GM23248 (cell line): ENCODE results near the gene TBXAS1. TPM values are rescaled to one million over a fixed set of nuclear protein-coding genes. Genes with fewer than 3 reads are reported as not detected.

Experiments used
- DNase-seq: peaks from one replicate; pipeline ENCODE4 v3.0.0-alpha.2; 2015
- H2AFZ ChIP-seq: fragments of 200-600 bp; sonication (generic); 2 replicates; pipeline ENCODE4 v1.6.1; 2016; ENCODE audit warnings: antibody characterized with exemption
- H3F3A ChIP-seq: fragments of 200-600 bp; sonication (generic); 2 replicates; pipeline ENCODE4 v1.6.1; 2016; ENCODE audit warnings: mild to moderate bottlenecking, antibody characterized with exemption, mixed run types; ENCODE audit not compliant: insufficient read depth
- H3K27ac ChIP-seq: fragments of 200-600 bp; sonication (generic); 2 replicates; pipeline ENCODE4 v1.5.1; 2016; ENCODE audit warnings: mild to moderate bottlenecking
- H3K27me3 ChIP-seq: fragments of 200-600 bp; sonication (generic); replicated peaks from 2 replicates; pipeline ENCODE4 v1.6.1; 2016; ENCODE audit warnings: mild to moderate bottlenecking; ENCODE audit not compliant: insufficient read depth
- H3K36me3 ChIP-seq: fragments of 200-600 bp; sonication (generic); 2 replicates; pipeline ENCODE4 v1.6.1; 2016; ENCODE audit warnings: low read depth, mild to moderate bottlenecking
- H3K4me1 ChIP-seq: fragments of 200-600 bp; sonication (generic); 2 replicates; pipeline ENCODE4 v1.6.1; 2016; ENCODE audit warnings: mild to moderate bottlenecking; ENCODE audit not compliant: insufficient read depth
- H3K4me2 ChIP-seq: fragments of 200-600 bp; sonication (generic); one replicate; pipeline ENCODE4 v1.6.1; 2016; ENCODE audit warnings: mild to moderate bottlenecking; ENCODE audit not compliant: unreplicated experiment
- H3K4me3 ChIP-seq: fragments of 200-600 bp; sonication (generic); 2 replicates; pipeline ENCODE4 v1.5.1; 2016; ENCODE audit warnings: mild to moderate bottlenecking
- H3K79me2 ChIP-seq: fragments of 200-600 bp; sonication (generic); 2 replicates; pipeline ENCODE4 v1.6.1; 2016; ENCODE audit warnings: mild to moderate bottlenecking; ENCODE audit not compliant: insufficient read depth
- H3K9ac ChIP-seq: fragments of 200-600 bp; sonication (generic); 2 replicates; pipeline ENCODE4 v1.6.1; 2016; ENCODE audit warnings: mild to moderate bottlenecking
- H3K9me2 ChIP-seq: fragments of 200-600 bp; sonication (generic); 2 replicates; pipeline ENCODE4 v1.6.1; 2016; ENCODE audit warnings: mixed run types, mild to moderate bottlenecking, moderate library complexity; ENCODE audit not compliant: insufficient read depth
- H3K9me3 ChIP-seq: fragments of 200-600 bp; sonication (generic); one replicate; pipeline ENCODE4 v1.6.1; 2017; ENCODE audit warnings: low read depth
- H4K20me1 ChIP-seq: fragments of 200-600 bp; sonication (generic); 2 replicates; pipeline ENCODE4 v1.6.0; 2016; ENCODE audit not compliant: insufficient read depth
- EZH2 ChIP-seq: fragments of 200-600 bp; sonication (generic); IDR thresholded peaks from 2 replicates; pipeline ENCODE4 v1.6.1; 2018; ENCODE audit warnings: antibody characterized with exemption, mild to moderate bottlenecking; ENCODE audit not compliant: insufficient read depth, poor library complexity, severe bottlenecking
- EZH2phosphoT487 ChIP-seq: fragments of 200-600 bp; sonication (generic); IDR thresholded peaks from 2 replicates; pipeline ENCODE4 v1.6.1; 2018; ENCODE audit warnings: antibody characterized with exemption, moderate library complexity, mild to moderate bottlenecking, low read depth; ENCODE audit not compliant: insufficient read depth
- WGBS, 2 experiments: methylation state at CpG; one replicate each; pipeline ENCODE4 v1.1.6; 2015 to 2017; ENCODE audit warnings: low lambda C conversion rate in 2 of 2, low coverage in 1 of 2; ENCODE audit errors: missing lambda C conversion rate in 2 of 2; 5-methylcytosine and 5-hydroxymethylcytosine counted together
- in situ Hi-C: fragments of 300-500 bp; cut with MboI; formaldehyde crosslinking; loops from 2 replicates; pipeline ENCODE4 v1.15.0; 2020
- polyA plus RNA-seq: library from polyadenylated mRNA; unstranded; fragments of >200 nt; fragmentation: Nextera tagmentation; extraction: Ambion mirVana; gene quantifications from 2 replicates; pipeline ENCODE4 v1.2.1, GENCODE V29; 2016
- total RNA-seq: library from RNA; depleted of rRNA; stranded (reverse); fragments of >200 nt; shearing (Covaris generic); gene quantifications from 2 replicates; pipeline ENCODE4 v1.2.3, GENCODE V29; 2014

The TBXAS1 gene
- total and polyA plus RNA-seq, 2 experiments from 2014 or later: 0.49 TPM; not detected in 1

- H3K27me3 ChIP-seq: no peaks in the 10 kb centered on the region
- no peak overlapping the region for H3K4me2 ChIP-seq
- H3F3A ChIP-seq: peaks cover 8% of the 10 kb centered on the region; the same call in 1 of the 2 replicates
- H3K9ac ChIP-seq: no peak overlapping the region
- no peak for DNase-seq
- H3K9me3 ChIP-seq: no peaks in the 10 kb centered on the region
- no peak overlapping the region for H2AFZ ChIP-seq
- in situ Hi-C loops: no loop called here
- H3K36me3 ChIP-seq: no peaks in the 10 kb centered on the region
- H4K20me1 ChIP-seq: no peaks in the 10 kb centered on the region
- 82 to 88% methylated on average over 4 of the region's 4 CpGs for WGBS, 2 experiments
- H3K9me2 ChIP-seq: no peaks in the 10 kb centered on the region
- no peak overlapping the region for H3K4me3 ChIP-seq
- 0 out of 2 replicates have a peak, but pooled peaks cover 8% of the 10 kb centered on the region for H3K4me1 ChIP-seq
- no peak overlapping the region for H3K27ac ChIP-seq
- H3K79me2 ChIP-seq: no peaks in the 10 kb centered on the region
- TF ChIP-seq EZH2 (no peak), EZH2phosphoT487 (no peak)
Measured at GRCh38 chr7:139851770-139852481, 22.9 kb downstream of the TBXAS1 start.

- Histone ChIP-seq H4K20me1 (no peaks in the 10 kb centered on the region), H3K4me3 (no peak overlapping the region), H3K79me2 (no peaks in the 10 kb centered on the region), H3K4me1 (0 out of 2 replicates have a peak, but pooled peaks cover 8% of the 10 kb centered on the region), H3F3A (peaks cover 8% of the 10 kb centered on the region; the same call in 1 of the 2 replicates), H3K27me3 (no peaks in the 10 kb centered on the region), H3K27ac (no peak overlapping the region), H3K9me2 (no peaks in the 10 kb centered on the region), H3K36me3 (no peaks in the 10 kb centered on the region), H3K4me2 (no peak overlapping the region), H3K9me3 (no peaks in the 10 kb centered on the region), H2AFZ (no peak overlapping the region), H3K9ac (no peak overlapping the region)
- TF ChIP-seq EZH2phosphoT487: no peak
- no peak for TF ChIP-seq EZH2
- DNase-seq: no peak
- WGBS, 2 experiments: 68 to 78% methylated on average over 1 of the region's 1 CpG
- in situ Hi-C loops: no loop called here
Measured at GRCh38 chr7:139852482-139852845, 23.4 kb downstream of the TBXAS1 start.

GRCh38 chr7:139853506-139854123 is 24.6 kb downstream of the TBXAS1 start:
- no peaks in the 10 kb centered on the region for H3K36me3 ChIP-seq
- no peak overlapping the region for H3K4me3 ChIP-seq
- TF ChIP-seq EZH2 (no peak), EZH2phosphoT487 (no peak)
- peaks cover 8% of the 10 kb centered on the region; the same call in 1 of the 2 replicates for H3F3A ChIP-seq
- H3K9me3 ChIP-seq: no peaks in the 10 kb centered on the region
- peak; percentile 33 for DNase-seq
- no peaks in the 10 kb centered on the region for H3K79me2 ChIP-seq
- WGBS, 2 experiments: 51 to 59% methylated on average over 5 of the region's 5 CpGs
- H4K20me1 ChIP-seq: no peaks in the 10 kb centered on the region
- 0 out of 2 replicates have a peak, but pooled peaks cover 8% of the 10 kb centered on the region for H3K4me1 ChIP-seq
- no peaks in the 10 kb centered on the region for H3K27me3 ChIP-seq
- in situ Hi-C loops: no loop called here
- no peaks in the 10 kb centered on the region for H3K9me2 ChIP-seq
- no peak overlapping the region; the same call in 1 of the 2 replicates for H3K9ac ChIP-seq
- H3K4me2 ChIP-seq: peak overlapping the region; percentile 2
- H2AFZ ChIP-seq: no peak overlapping the region
- H3K27ac ChIP-seq: peak overlapping the region; percentile 52

GRCh38 chr7:139854124-139854511 is 25.1 kb downstream of the TBXAS1 start:
- Histone ChIP-seq H3K4me3 (no peak overlapping the region), H3K4me2 (peak overlapping the region; percentile 2), H4K20me1 (no peaks in the 10 kb centered on the region), H2AFZ (no peak overlapping the region), H3K79me2 (no peaks in the 10 kb centered on the region), H3F3A (peaks cover 8% of the 10 kb centered on the region; the same call in 1 of the 2 replicates), H3K9ac (no peak overlapping the region; the same call in 1 of the 2 replicates), H3K27ac (peak overlapping the region; percentile 52), H3K27me3 (no peaks in the 10 kb centered on the region), H3K36me3 (no peaks in the 10 kb centered on the region), H3K4me1 (0 out of 2 replicates have a peak, but pooled peaks cover 8% of the 10 kb centered on the region), H3K9me3 (no peaks in the 10 kb centered on the region), H3K9me2 (no peaks in the 10 kb centered on the region)
- peak; percentile 92 for DNase-seq
- in situ Hi-C loops: no loop called here
- no peak for TF ChIP-seq EZH2
- no peak for TF ChIP-seq EZH2phosphoT487
- WGBS, 2 experiments: 12% methylated on average over 5 of the region's 5 CpGs
